SK-N-SH treated with all-trans-retinoic acid at 6 μM for 48 hours (cell line): ENCODE data around the gene CSHL1.
"Not testable (repeated sequence)": the region's sequence is repeated elsewhere in the genome, so short reads cannot be mapped to it uniquely, and the experiment has no call there.

ENCODE experiments used
- CREB5 ChIP-seq: fragments of 250-450 bp; sonication (Bioruptor Pico); IDR thresholded peaks from 2 replicates; pipeline ENCODE4 v1.5.1; 2020; ENCODE audit warnings: low read depth, mild to moderate bottlenecking, moderate library complexity
- SNAI2 ChIP-seq: fragments of 250-450 bp; sonication (Bioruptor Pico); IDR thresholded peaks from 2 replicates; pipeline ENCODE4 v1.5.0; 2020; ENCODE audit warnings: mild to moderate bottlenecking, moderate library complexity
- ZNF565 ChIP-seq: fragments of 450-650 bp; formaldehyde crosslinking; conservative IDR thresholded peaks from 2 replicates; pipeline ENCODE4 v1.5.0; 2020; ENCODE audit warnings: low read depth, mild to moderate bottlenecking, moderate library complexity

DNA sequence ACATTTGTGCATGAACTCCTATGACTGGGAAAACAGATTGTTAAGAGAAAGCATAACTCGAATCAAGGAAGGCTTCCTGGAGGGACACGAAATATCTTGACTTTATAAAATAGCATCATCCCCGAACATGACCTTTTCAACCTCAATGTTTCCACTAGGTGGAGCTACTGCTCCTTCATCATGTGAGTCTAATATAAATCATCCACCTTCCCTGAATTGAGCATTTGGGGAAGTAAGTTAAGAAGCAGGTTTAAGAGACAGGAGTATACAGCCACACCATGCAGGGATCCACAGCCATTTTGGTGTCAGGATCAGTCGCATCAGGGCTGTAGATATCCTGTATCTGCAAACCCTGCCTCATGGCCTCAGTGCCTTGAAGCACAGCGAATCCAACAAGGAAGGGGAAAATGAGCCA, 7.3 kb downstream of the CSHL1 start:
- not testable (repeated sequence) for TF ChIP-seq SNAI2 (CRISPR knock-in tag); ZNF565 (CRISPR knock-in tag); CREB5
